ENCODE results near the gene SCOC.

DNA sequence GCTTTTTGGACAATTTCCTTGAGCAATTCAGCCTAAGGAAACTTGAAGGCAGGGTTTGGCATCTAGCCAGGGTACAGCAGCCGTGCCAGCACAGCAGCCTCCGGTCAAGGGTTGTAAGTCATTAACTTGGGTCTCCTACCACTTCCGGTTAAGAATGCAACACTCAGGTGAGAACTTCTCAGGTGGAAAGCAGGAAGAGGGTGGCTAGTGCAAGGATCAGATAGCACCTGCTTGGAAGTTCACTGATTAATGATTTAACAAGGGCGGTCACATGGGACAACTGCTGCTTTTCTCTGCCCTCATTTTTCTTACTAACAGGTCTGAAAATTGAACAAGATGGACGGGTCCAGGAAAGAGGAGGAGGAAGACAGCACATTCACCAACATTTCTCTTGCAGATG lies 30.1 kb upstream of the SCOC start:
- TF ChIP-seq, protein P1, sequence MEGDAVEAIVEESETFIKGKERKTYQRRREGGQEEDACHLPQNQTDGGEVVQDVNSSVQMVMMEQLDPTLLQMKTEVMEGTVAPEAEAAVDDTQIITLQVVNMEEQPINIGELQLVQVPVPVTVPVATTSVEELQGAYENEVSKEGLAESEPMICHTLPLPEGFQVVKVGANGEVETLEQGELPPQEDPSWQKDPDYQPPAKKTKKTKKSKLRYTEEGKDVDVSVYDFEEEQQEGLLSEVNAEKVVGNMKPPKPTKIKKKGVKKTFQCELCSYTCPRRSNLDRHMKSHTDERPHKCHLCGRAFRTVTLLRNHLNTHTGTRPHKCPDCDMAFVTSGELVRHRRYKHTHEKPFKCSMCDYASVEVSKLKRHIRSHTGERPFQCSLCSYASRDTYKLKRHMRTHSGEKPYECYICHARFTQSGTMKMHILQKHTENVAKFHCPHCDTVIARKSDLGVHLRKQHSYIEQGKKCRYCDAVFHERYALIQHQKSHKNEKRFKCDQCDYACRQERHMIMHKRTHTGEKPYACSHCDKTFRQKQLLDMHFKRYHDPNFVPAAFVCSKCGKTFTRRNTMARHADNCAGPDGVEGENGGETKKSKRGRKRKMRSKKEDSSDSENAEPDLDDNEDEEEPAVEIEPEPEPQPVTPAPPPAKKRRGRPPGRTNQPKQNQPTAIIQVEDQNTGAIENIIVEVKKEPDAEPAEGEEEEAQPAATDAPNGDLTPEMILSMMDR (IDR thresholded peaks at IDR 0.05) = no peak
- no peak for TF ChIP-seq POLR2A (IDR thresholded peaks at IDR 0.05)

Measured in lower leg skin (tissue), 3 donors.